Stimulated activated CD8-positive, alpha-beta memory T cell treated with anti-CD3 and anti-CD28 coated beads, Interleukin-15, amount 100 ng/mL, for 1 hour (primary cell): Measurements from ENCODE around the gene HINFP.
"Not testable (repeated sequence)": the region's sequence is repeated elsewhere in the genome, so short reads cannot be mapped to it uniquely, and the experiment has no call there.

ENCODE experiments used
- DNase-seq: peaks from one replicate; pipeline ENCODE4 v3.0.0-alpha.2; 2020; ENCODE audit warnings: low read depth

Gene HINFP

GRCh38 chr11:119100246-119100970 lies 21.0 kb upstream of the HINFP start:
- no peak for DNase-seq

GRCh38 chr11:119100994-119101758 lies 20.2 kb upstream of the HINFP start:
- DNase-seq, result no peak

GRCh38 chr11:119101759-119102423 lies 19.5 kb upstream of the HINFP start, which contains the start of gene DPAGT1:
DPAGT1 (minus strand) TSS chr11:119101853; CDS start chr11:119101655, 198 bp downstream.
- peak; percentile 76 for DNase-seq

GRCh38 chr11:119103161-119103664 lies 18.2 kb upstream of the HINFP start:
- DNase-seq, result not testable (repeated sequence)

- no peak for DNase-seq
Measured at GRCh38 chr11:119103793-119104192, 17.6 kb upstream of the HINFP start.

GRCh38 chr11:119106564-119107537 lies 14.5 kb upstream of the HINFP start, which contains the start of gene C2CD2L:
C2CD2L (plus strand) TSS chr11:119107344; CDS start chr11:119107742, 398 bp downstream.
- DNase-seq, result peak; percentile 70

- DNase-seq, result no peak
Measured at GRCh38 chr11:119107538-119108145, 13.7 kb upstream of the HINFP start.

GRCh38 chr11:119108146-119108856 lies 13.1 kb upstream of the HINFP start:
- no peak for DNase-seq

GRCh38 chr11:119108857-119109221 lies 12.5 kb upstream of the HINFP start:
- no peak for DNase-seq

- no peak for DNase-seq
Measured at GRCh38 chr11:119109843-119110242, 11.5 kb upstream of the HINFP start.

- no peak for DNase-seq
Measured at GRCh38 chr11:119110439-119110838, 10.9 kb upstream of the HINFP start.

GRCh38 chr11:119111361-119111925 lies 9.9 kb upstream of the HINFP start:
- DNase-seq, result no peak

- DNase-seq, result no peak
Measured at GRCh38 chr11:119112314-119113020, 8.9 kb upstream of the HINFP start.

- no peak for DNase-seq
Measured at GRCh38 chr11:119113716-119114115, 7.7 kb upstream of the HINFP start.

- DNase-seq, result no peak
Measured at GRCh38 chr11:119114351-119114750, 7.0 kb upstream of the HINFP start.

- no peak for DNase-seq
Measured at GRCh38 chr11:119115484-119116234, 5.7 kb upstream of the HINFP start.

GRCh38 chr11:119116235-119116594 lies 5.2 kb upstream of the HINFP start:
- DNase-seq, result no peak

GRCh38 chr11:119116601-119117000 lies 4.8 kb upstream of the HINFP start:
- DNase-seq, result no peak
